ENCODE results near the gene DNAJB11.

GRCh38 chr3:186598794-186599141 is 28.2 kb downstream of the DNAJB11 start:
- TF ChIP-seq EP300 (IDR thresholded peaks at IDR 0.05), result no peak
- no peak for TF ChIP-seq CTCF (IDR thresholded peaks at IDR 0.05)
- no peak for TF ChIP-seq POLR2A (IDR thresholded peaks at IDR 0.05)
- TF ChIP-seq POLR2AphosphoS5 (IDR thresholded peaks at IDR 0.05), result no peak
